AG09309 (cell line): ENCODE data around the gene LARGE1.

ENCODE experiments used
- DNase-seq: peaks from one replicate; pipeline ENCODE4 v3.0.0-alpha.2; 2010; ENCODE audit warnings: low read depth
- H3K4me3 ChIP-seq: 2 replicates; pipeline ENCODE4 v1.5.1; 2011; ENCODE audit warnings: mild to moderate bottlenecking, low read depth, low read length, moderate library complexity; ENCODE audit not compliant: control insufficient read depth
- CTCF ChIP-seq: IDR thresholded peaks from 2 replicates; pipeline ENCODE4 v1.5.1; 2011; ENCODE audit warnings: mild to moderate bottlenecking, low read depth, low read length, inconsistent platforms; ENCODE audit not compliant: insufficient read depth, control insufficient read depth; ENCODE audit errors: missing control alignments

Gene LARGE1

DNA sequence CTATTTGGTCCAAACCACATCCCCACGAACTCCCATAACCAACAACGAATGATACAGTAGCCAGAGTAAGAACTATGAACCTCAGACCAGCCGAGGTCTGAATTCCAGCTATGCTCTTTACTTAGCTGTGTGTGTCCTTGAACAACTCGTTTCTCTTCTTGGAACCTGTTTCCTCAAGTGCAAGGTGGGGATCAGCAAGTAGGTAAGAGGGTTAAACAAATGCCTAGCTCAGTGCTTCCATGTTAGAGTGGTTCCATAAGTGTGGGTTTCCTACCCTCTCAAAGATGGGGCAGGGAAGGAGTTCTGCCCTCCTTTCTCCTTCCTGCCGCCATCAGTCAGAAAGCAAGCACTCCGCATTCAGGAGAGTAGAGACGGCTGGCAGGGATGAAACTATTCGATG, 578.7 kb downstream of the LARGE1 start:
- no peak overlapping the region for H3K4me3 ChIP-seq
- DNase-seq, result no peak
- TF ChIP-seq CTCF, result no peak

GRCh38 chr22:33337524-33337923, 582.8 kb downstream of the LARGE1 start:
- no peak overlapping the region for H3K4me3 ChIP-seq
- TF ChIP-seq CTCF, result no peak
- no peak for DNase-seq

DNA sequence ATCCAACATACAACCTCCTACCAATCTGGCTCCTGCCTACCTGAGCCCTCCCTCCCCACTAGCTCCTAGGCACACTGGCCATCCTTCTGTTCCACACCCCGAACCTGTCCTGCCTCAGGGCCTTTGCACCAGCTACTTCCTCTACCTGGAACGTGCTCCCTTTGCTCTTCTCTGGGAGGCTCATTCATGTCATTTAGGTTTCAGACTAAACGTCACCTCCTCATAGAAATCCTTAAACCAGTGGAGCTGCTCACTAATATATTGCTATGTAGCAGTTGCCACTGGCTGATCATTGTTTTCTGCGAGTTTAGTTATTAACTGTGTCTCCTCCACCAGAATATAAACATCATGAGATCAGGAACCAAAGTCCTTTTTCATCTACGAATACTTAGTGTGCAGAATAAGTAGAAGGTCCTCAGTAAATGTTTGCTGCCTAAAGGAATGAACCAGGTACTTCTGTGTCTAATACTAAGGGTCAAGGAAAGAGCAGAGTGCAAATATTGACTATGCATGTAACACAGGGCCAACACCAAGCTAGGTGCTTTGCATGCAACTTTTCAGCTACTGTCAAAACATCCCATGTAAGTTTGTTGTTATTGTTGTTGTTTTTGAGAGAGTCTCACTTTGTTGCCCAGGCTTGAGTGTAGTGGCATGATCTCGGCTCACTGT, 584.5 kb downstream of the LARGE1 start:
- no peak for TF ChIP-seq CTCF
- H3K4me3 ChIP-seq, result no peak overlapping the region
- DNase-seq, result no peak

DNA sequence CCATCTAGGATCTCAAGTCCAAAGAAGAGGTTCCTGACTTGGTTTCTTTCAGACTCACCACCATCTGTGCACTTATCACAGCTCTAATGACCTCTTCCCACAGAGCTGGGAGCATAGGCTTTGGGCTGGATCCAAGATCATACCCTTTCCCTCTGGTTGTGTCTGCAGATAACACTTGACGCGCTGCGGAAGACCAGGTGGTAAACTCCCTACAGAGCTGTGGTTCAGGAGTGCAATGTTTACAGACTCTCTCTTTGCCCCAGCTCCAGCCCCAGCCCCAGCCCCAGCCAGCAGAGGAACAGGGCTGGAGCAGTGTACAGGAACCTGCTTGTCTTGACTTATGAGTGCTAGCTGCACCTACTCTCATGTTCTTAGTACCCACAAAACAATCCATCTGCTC, 587.7 kb downstream of the LARGE1 start:
- DNase-seq, result no peak
- no peak overlapping the region for H3K4me3 ChIP-seq
- TF ChIP-seq CTCF, result no peak

GRCh38 chr22:33331017-33331416, 589.3 kb downstream of the LARGE1 start:
- H3K4me3 ChIP-seq, result no peak overlapping the region
- no peak for DNase-seq
- no peak for TF ChIP-seq CTCF

DNA sequence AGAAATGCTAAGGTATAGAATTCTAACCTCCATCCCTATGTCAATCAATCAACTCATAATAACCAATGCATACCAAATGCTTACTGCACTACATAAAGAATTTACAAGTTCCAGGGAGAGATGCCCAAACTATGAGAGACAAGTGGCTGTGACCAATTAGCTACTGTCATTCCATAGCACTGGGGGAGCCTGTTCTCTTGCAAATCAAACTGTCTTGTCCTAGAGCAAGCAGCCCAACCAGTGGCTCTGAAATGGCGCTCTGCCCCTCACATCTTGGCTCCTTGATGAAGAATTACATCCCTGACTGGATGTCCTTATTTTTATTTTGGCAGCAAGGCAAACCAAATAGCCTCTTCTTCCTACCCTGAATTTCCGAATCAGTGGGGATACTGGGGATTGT, 589.7 kb downstream of the LARGE1 start:
- no peak for TF ChIP-seq CTCF
- DNase-seq, result no peak

DNA sequence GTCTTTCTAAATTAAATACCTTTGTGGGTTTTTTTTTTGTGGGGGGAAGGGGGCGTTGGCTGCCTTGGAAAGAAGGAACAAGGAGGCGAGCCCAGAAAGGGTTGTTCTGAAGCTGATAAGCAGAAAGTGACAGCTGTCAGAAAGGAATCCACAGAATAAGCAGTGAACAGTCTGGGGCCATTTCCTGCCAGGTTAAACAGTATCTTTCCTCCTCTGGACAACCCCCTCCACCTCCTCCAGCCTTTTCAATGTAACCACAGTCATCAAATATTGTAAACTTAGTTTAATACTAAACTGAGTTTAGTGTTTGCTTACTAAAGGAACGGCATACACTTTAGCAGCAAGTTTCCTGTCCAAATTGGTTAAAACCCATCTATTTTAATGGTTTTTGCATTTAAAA, 590.9 kb downstream of the LARGE1 start:
- H3K4me3 ChIP-seq, result no peak overlapping the region
- no peak for DNase-seq
- no peak for TF ChIP-seq CTCF

More for the DNA sequence above, 589.7 kb downstream of the LARGE1 start:
- H3K4me3 ChIP-seq, result no peak overlapping the region
